GM12878 (cell line): ENCODE results near the gene TUBB. TPM values are rescaled to one million over a fixed set of nuclear protein-coding genes. Genes with fewer than 3 reads are reported as not detected.

Source experiments
- CEBPZ ChIP-seq: fragments of 150-350 bp; IDR thresholded peaks from 2 replicates; pipeline ENCODE4 v1.6.1; 2016; ENCODE audit warnings: low read depth, low read length
- E4F1 ChIP-seq: fragments of 450-650 bp; IDR thresholded peaks from 2 replicates; pipeline ENCODE4 v1.6.1; 2018; ENCODE audit warnings: borderline replicate concordance, mild to moderate bottlenecking; ENCODE audit not compliant: partially characterized antibody
- EGR1 ChIP-seq, 2 experiments: IDR thresholded peaks; 1 replicate in 1 of 2; 2 replicates in 1 of 2; pipeline ENCODE4 v1.6.1; 2011 to 2012; ENCODE audit warnings: low read depth in 2 of 2, low read length in 2 of 2, borderline replicate concordance in 1 of 2, mild to moderate bottlenecking in 1 of 2, moderate library complexity in 1 of 2
- GATAD2B ChIP-seq: fragments of 450-650 bp; conservative IDR thresholded peaks from 2 replicates; pipeline ENCODE4 v1.6.1; 2017; ENCODE audit warnings: low read depth, mild to moderate bottlenecking, moderate library complexity
- MEF2A ChIP-seq: IDR thresholded peaks from 2 replicates; pipeline ENCODE4 v1.6.1; 2011; ENCODE audit warnings: low read depth, mild to moderate bottlenecking, low read length, moderate library complexity; ENCODE audit not compliant: insufficient read depth
- MTA2 ChIP-seq: fragments of 450-650 bp; IDR thresholded peaks from 2 replicates; pipeline ENCODE4 v1.6.1; 2016; ENCODE audit warnings: low read depth, mild to moderate bottlenecking, moderate library complexity
- MTA3 ChIP-seq: IDR thresholded peaks from 2 replicates; pipeline ENCODE4 v1.6.1; 2012; ENCODE audit warnings: low read length, inconsistent platforms, borderline replicate concordance
- NR2C1 ChIP-seq: fragments of 450-650 bp; IDR thresholded peaks from 2 replicates; pipeline ENCODE4 v1.6.1; 2017; ENCODE audit warnings: antibody characterized with exemption, mild to moderate bottlenecking, moderate library complexity
- PAX5 ChIP-seq: IDR thresholded peaks from 2 replicates; pipeline ENCODE4 v1.6.1; 2011; ENCODE audit warnings: low read depth, low read length, borderline replicate concordance
- POLR2AphosphoS2 ChIP-seq: IDR thresholded peaks from 2 replicates; pipeline ENCODE4 v1.6.1; 2011; ENCODE audit warnings: low read depth, mild to moderate bottlenecking, low read length, improper control_type of control experiment, moderate library complexity
- RELA ChIP-seq: fragments of 450-650 bp; IDR thresholded peaks from 2 replicates; pipeline ENCODE4 v1.8.0; 2014; ENCODE audit warnings: borderline replicate concordance; ENCODE audit not compliant: partially characterized antibody
- SMAD5 ChIP-seq: IDR thresholded peaks from 2 replicates; pipeline ENCODE4 v1.6.1; 2016; ENCODE audit warnings: antibody characterized with exemption, low read depth
- SUZ12 ChIP-seq: fragments of 200-600 bp; sonication (generic); IDR thresholded peaks from one replicate; pipeline ENCODE4 v1.6.1; 2018; ENCODE audit warnings: antibody characterized with exemption, mild to moderate bottlenecking; ENCODE audit not compliant: unreplicated experiment
- TCF12 ChIP-seq: IDR thresholded peaks from 2 replicates; pipeline ENCODE4 v1.6.1; 2011; ENCODE audit warnings: low read depth, mild to moderate bottlenecking, low read length
- ZBTB33 ChIP-seq: fragments of 450-650 bp; IDR thresholded peaks from 2 replicates; pipeline ENCODE4 v1.6.1; 2017; ENCODE audit warnings: mild to moderate bottlenecking
- ZNF592 ChIP-seq: fragments of 450-650 bp; IDR thresholded peaks from 2 replicates; pipeline ENCODE4 v1.6.1; 2017; ENCODE audit warnings: mild to moderate bottlenecking, moderate library complexity
- ZNF622 ChIP-seq: fragments of 450-650 bp; IDR thresholded peaks from 2 replicates; pipeline ENCODE4 v1.6.1; 2017; ENCODE audit warnings: mild to moderate bottlenecking, inconsistent platforms
- polyA plus RNA-seq, 11 experiments: library from polyadenylated mRNA; depleted of rRNA in 4 of 11; unstranded in 6 of 11; stranded (reverse) in 5 of 11; fragments of >200 nt; fragmentation: Nextera tagmentation in 4 of 11; fragmentation: Illumina TruSeq in 1 of 11; extraction: Ambion mirVana in 4 of 11; extraction: Trizol in 1 of 11; gene quantifications; 1 replicate in 1 of 11; 2 replicates in 10 of 11; pipeline versions ENCODE4 v1.2.1 to v1.2.3, GENCODE V29; 2011 to 2016; ENCODE audit warnings: inconsistent platforms in 2 of 11, missing spikeins in 2 of 11, low read depth in 1 of 11
- total RNA-seq, 4 experiments: library from RNA; depleted of rRNA in 3 of 4; stranded (reverse); fragments of >200 nt in 3 of 4; fragmentation: Illumina TruSeq in 1 of 4; extraction: Trizol in 1 of 4; gene quantifications; 2 replicates each; pipeline versions ENCODE4 v1.2.1 to v1.2.3, GENCODE V29; 2013 to 2021

The TUBB gene
- total and polyA plus RNA-seq, 10 of the 15 experiments (the other 5 are each of a cell fraction or from before 2014, with no cell fraction given): 1,039 to 3,052 (median 1,656) TPM

- TF ChIP-seq E4F1: peak; percentile 84
- peak; percentile 56; the same call in 1 of the 2 replicates for TF ChIP-seq TCF12
- no peak for TF ChIP-seq NR2C1
- no peak for TF ChIP-seq ZNF622
- peak; percentile 97 for TF ChIP-seq SMAD5
- TF ChIP-seq GATAD2B: peak; percentile 79
- no peak for TF ChIP-seq MTA3
- TF ChIP-seq EGR1 (IDR thresholded peaks at IDR 0.05; ENCODE audit: borderline replicate concordance in 1 of 2, low read depth in 2 of 2, low read length in 2 of 2): no peak
- TF ChIP-seq CEBPZ: no peak
- TF ChIP-seq POLR2AphosphoS2: peak; percentile 69; the same call in 1 of the 2 replicates
- no peak for TF ChIP-seq RELA
- TF ChIP-seq PAX5: no peak
- TF ChIP-seq SUZ12: no peak
- no peak for TF ChIP-seq MTA2
- no peak for TF ChIP-seq ZNF592
- TF ChIP-seq MEF2A: no peak
- TF ChIP-seq ZBTB33: no peak
These were observed at the start of gene TUBB (continued) for GRCh38 chr6:30719791-30720737.
